GM12891 (cell line): ENCODE data around the gene RPAIN.

Experiments
- POLR2A ChIP-seq: IDR thresholded peaks from 2 replicates; pipeline ENCODE4 v1.6.1; 2011; ENCODE audit warnings: low read depth, low read length, control low read depth
- POLR2AphosphoS5 ChIP-seq: IDR thresholded peaks from 2 replicates; pipeline ENCODE4 v1.6.1; 2011; ENCODE audit warnings: low read depth, low read length, control low read depth
- TAF1 ChIP-seq: IDR thresholded peaks from 2 replicates; pipeline ENCODE4 v1.6.1; 2011; ENCODE audit warnings: low read depth, low read length, control low read depth

DNA sequence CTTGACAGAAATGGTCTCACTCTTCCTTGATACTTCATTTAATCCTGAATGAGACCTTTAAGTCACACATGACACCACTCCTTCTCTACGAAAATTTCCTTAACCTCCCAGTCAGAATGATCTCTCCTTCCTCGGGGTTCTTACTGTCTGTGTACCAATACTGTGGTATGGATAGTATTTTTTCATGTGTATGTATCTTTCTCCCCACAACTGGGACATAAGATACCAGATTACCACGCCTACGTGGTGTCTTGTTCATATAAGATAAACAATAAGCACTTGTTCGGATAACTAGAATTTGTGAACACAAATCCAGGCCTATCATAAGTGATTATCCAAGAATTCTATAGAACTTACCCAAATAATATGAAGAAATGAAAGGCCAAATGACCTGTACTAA, 11.8 kb upstream of the RPAIN start:
- TF ChIP-seq POLR2AphosphoS5 (no peak), TAF1 (no peak), POLR2A (no peak)
